NB4 (cell line): ENCODE results near the gene PLXDC1.
"Not testable (repeated sequence)": the region's sequence is repeated elsewhere in the genome, so short reads cannot be mapped to it uniquely, and the experiment has no call there.

ENCODE experiments used
- CTCF ChIP-seq: IDR thresholded peaks from one replicate; pipeline ENCODE4 v1.5.1; 2012; ENCODE audit warnings: low read depth, low read length
- MAX ChIP-seq: IDR thresholded peaks from 2 replicates; pipeline ENCODE4 v1.6.1; 2011; ENCODE audit warnings: low read depth, low read length
- MYC ChIP-seq: IDR thresholded peaks from 2 replicates; pipeline ENCODE4 v1.6.1; 2011; ENCODE audit warnings: low read depth, low read length
- POLR2A ChIP-seq: IDR thresholded peaks from 2 replicates; pipeline ENCODE4 v1.6.1; 2011; ENCODE audit warnings: mild to moderate bottlenecking; ENCODE audit not compliant: insufficient read length; ENCODE audit errors: extremely low read depth

- not testable (repeated sequence) for TF ChIP-seq CTCF, MAX, POLR2A, MYC
These were observed 17.1 kb upstream of the PLXDC1 start for GRCh38 chr17:39168503-39168902.
